Measurements from ENCODE around the gene LTB4R2.

- TF ChIP-seq EP300 (IDR thresholded peaks at IDR 0.05), result no peak
- TF ChIP-seq POLR2A (IDR thresholded peaks at IDR 0.05), result no peak
- TF ChIP-seq POLR2AphosphoS5 (IDR thresholded peaks at IDR 0.05), result no peak
- no peak for TF ChIP-seq CTCF (IDR thresholded peaks at IDR 0.05)
Observed at GRCh38 chr14:24293525-24293924, 16.4 kb upstream of the LTB4R2 start.

Measured in gastroesophageal sphincter (tissue), 3 donors.